Measurements from ENCODE around the gene ACSM3. TPM values are rescaled to one million over a fixed set of nuclear protein-coding genes. Genes with fewer than 3 reads are reported as not detected.

ACSM3 gene
- total and polyA plus RNA-seq, 4 donors = 29.2 to 71.8 (median 50.3) TPM

GRCh38 chr16:20741554-20742285, 22.1 kb upstream of the ACSM3 start, which contains the start of gene THUMPD1 (continued):
- TF ChIP-seq, protein P1, sequence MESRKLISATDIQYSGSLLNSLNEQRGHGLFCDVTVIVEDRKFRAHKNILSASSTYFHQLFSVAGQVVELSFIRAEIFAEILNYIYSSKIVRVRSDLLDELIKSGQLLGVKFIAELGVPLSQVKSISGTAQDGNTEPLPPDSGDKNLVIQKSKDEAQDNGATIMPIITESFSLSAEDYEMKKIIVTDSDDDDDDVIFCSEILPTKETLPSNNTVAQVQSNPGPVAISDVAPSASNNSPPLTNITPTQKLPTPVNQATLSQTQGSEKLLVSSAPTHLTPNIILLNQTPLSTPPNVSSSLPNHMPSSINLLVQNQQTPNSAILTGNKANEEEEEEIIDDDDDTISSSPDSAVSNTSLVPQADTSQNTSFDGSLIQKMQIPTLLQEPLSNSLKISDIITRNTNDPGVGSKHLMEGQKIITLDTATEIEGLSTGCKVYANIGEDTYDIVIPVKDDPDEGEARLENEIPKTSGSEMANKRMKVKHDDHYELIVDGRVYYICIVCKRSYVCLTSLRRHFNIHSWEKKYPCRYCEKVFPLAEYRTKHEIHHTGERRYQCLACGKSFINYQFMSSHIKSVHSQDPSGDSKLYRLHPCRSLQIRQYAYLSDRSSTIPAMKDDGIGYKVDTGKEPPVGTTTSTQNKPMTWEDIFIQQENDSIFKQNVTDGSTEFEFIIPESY (IDR thresholded peaks at IDR 0.05) = peak; percentile 48
- no peak for TF ChIP-seq FOXA2 (IDR thresholded peaks at IDR 0.05)
- peak; percentile 38 to 56 for TF ChIP-seq RXRA (IDR thresholded peaks at IDR 0.05)
- TF ChIP-seq RAD21 (IDR thresholded peaks at IDR 0.05) = peak in 1 of 2 donors; percentile 18
- TF ChIP-seq, protein P2, sequence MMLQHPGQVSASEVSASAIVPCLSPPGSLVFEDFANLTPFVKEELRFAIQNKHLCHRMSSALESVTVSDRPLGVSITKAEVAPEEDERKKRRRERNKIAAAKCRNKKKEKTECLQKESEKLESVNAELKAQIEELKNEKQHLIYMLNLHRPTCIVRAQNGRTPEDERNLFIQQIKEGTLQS (IDR thresholded peaks at IDR 0.05) = no peak

DNA sequence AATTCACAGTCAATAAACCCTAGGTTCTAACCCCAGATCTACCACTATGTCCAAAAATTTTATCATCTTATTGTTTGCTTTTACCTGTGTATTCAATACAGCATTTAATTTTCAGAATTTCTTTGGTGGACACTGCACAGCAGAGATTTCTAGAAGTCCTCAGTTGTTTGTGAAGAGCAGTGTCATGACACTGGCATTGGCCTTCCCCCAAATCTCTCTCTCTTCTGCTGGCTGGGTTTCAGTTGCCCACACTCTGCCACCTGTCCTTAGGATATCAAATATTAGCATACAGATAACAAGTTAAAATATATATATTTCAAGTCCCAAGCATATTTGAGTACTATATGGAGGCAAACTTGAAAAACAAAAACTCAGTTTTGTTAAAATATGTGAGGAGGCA, 20.2 kb upstream of the ACSM3 start:
- H3K9me3 ChIP-seq (ENCODE audit: control insufficient read depth in 4 of 4, low read length in 3 of 4) = no peaks in the 10 kb centered on the region
- H3K36me3 ChIP-seq (ENCODE audit: control insufficient read depth in 4 of 4, insufficient read depth in 3 of 4, low read depth in 1 of 4, low read length in 3 of 4) = peaks cover 0 to 3% (median 2%) of the 10 kb centered on the region in 4 donors
- no peak for TF ChIP-seq REST (IDR thresholded peaks at IDR 0.05)
- no peak for TF ChIP-seq SP1 (IDR thresholded peaks at IDR 0.05)
- TF ChIP-seq TAF1 (conservative IDR thresholded peaks at IDR 0.05) = no peak
- no peak for TF ChIP-seq EGR1 (IDR thresholded peaks at IDR 0.05; ENCODE audit: low read depth in 2 of 2)
- H3K4me3 ChIP-seq (ENCODE audit: low read depth in 1 of 3, low read length in 3 of 3) = no peak overlapping the region
- H3K4me1 ChIP-seq (ENCODE audit: control insufficient read depth in 4 of 4, insufficient read depth in 4 of 4, low read length in 3 of 4) = peaks cover 3 to 30% (median 27%) of the 10 kb centered on the region in 4 donors
- H3K27me3 ChIP-seq (ENCODE audit: control insufficient read depth in 4 of 4, insufficient read depth in 4 of 4, low read length in 3 of 4) = no peaks in the 10 kb centered on the region
- peak overlapping the region; percentile 61 to 73 for H3K27ac ChIP-seq (ENCODE audit: low read depth in 1 of 2, low read length in 2 of 2)
- DNase-seq (ENCODE audit: low spot score) = no peak
- no peak overlapping the region for H3K9ac ChIP-seq (ENCODE audit: low read depth in 1 of 2, low read length in 2 of 2)

- WGBS = 72% methylated on average over 7 of the region's 7 CpGs
- TF ChIP-seq NR2F2 (IDR thresholded peaks at IDR 0.05) (peak; percentile 36), FOXA2 (IDR thresholded peaks at IDR 0.05) (no peak), HNF4G (IDR thresholded peaks at IDR 0.05) (no peak), EGR1 (IDR thresholded peaks at IDR 0.05; ENCODE audit: low read depth in 2 of 2) (no peak), RXRA (IDR thresholded peaks at IDR 0.05) (no peak)
- TF ChIP-seq, protein P3, sequence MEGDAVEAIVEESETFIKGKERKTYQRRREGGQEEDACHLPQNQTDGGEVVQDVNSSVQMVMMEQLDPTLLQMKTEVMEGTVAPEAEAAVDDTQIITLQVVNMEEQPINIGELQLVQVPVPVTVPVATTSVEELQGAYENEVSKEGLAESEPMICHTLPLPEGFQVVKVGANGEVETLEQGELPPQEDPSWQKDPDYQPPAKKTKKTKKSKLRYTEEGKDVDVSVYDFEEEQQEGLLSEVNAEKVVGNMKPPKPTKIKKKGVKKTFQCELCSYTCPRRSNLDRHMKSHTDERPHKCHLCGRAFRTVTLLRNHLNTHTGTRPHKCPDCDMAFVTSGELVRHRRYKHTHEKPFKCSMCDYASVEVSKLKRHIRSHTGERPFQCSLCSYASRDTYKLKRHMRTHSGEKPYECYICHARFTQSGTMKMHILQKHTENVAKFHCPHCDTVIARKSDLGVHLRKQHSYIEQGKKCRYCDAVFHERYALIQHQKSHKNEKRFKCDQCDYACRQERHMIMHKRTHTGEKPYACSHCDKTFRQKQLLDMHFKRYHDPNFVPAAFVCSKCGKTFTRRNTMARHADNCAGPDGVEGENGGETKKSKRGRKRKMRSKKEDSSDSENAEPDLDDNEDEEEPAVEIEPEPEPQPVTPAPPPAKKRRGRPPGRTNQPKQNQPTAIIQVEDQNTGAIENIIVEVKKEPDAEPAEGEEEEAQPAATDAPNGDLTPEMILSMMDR (IDR thresholded peaks at IDR 0.05; ENCODE audit: low read depth, low read length, missing input control) = no peak
- H3K9ac ChIP-seq (ENCODE audit: low read depth in 1 of 2, low read length in 2 of 2) = no peak overlapping the region
- DNase-seq (ENCODE audit: low spot score) = no peak
- H3K9me3 ChIP-seq (ENCODE audit: control insufficient read depth in 4 of 4, low read length in 3 of 4) = no peaks in the 10 kb centered on the region
- H3K27me3 ChIP-seq (ENCODE audit: control insufficient read depth in 4 of 4, insufficient read depth in 4 of 4, low read length in 3 of 4) = no peaks in the 10 kb centered on the region
- peaks cover 3 to 27% (median 24%) of the 10 kb centered on the region in 4 donors for H3K4me1 ChIP-seq (ENCODE audit: control insufficient read depth in 4 of 4, insufficient read depth in 4 of 4, low read length in 3 of 4)
- no peaks in the 10 kb centered on the region for H3K36me3 ChIP-seq (ENCODE audit: control insufficient read depth in 4 of 4, insufficient read depth in 3 of 4, low read depth in 1 of 4, low read length in 3 of 4)
- H3K4me3 ChIP-seq (ENCODE audit: low read depth in 1 of 3, low read length in 3 of 3) = no peak overlapping the region
- H3K27ac ChIP-seq (ENCODE audit: low read depth in 1 of 2, low read length in 2 of 2) = no peak overlapping the region
These were observed 18.8 kb upstream of the ACSM3 start for GRCh38 chr16:20744922-20745440.
